Prostate gland (tissue), 2 donors: Measurements from ENCODE around the gene FCHSD2. TPM values are rescaled to one million over a fixed set of nuclear protein-coding genes. Genes with fewer than 3 reads are reported as not detected.

Experiments
- DNase-seq: peaks from one replicate; pipeline ENCODE4 v3.0.0-alpha.2; 2019; ENCODE audit warnings: low spot score
- H3K27ac ChIP-seq, 2 donors: fragments of 200-600 bp; sonication (generic); 2 replicates each; pipeline ENCODE4 v1.5.1; 2017 to 2019
- H3K27me3 ChIP-seq: fragments of 200-600 bp; sonication (generic); replicated peaks from 2 replicates; pipeline ENCODE4 v1.5.1; 2019; ENCODE audit not compliant: insufficient read depth
- H3K36me3 ChIP-seq, 2 donors: fragments of 200-600 bp; sonication (generic); 1 replicate in 1 of 2; 2 replicates in 1 of 2; pipeline versions ENCODE4 v1.5.1 to v1.8.1; 2017 to 2019
- H3K4me1 ChIP-seq: fragments of 200-600 bp; sonication (generic); replicated peaks from 2 replicates; pipeline ENCODE4 v1.5.1; 2019
- H3K4me3 ChIP-seq, 2 donors: fragments of 200-600 bp; sonication (generic); 2 replicates each; pipeline ENCODE4 v1.5.1; 2017 to 2019
- H3K9me3 ChIP-seq: fragments of 200-600 bp; sonication (generic); 2 replicates; pipeline ENCODE4 v1.5.1; 2017
- CTCF ChIP-seq, 4 experiments: fragments of 200-600 bp in 2 of 4; fragments of 450-650 bp in 2 of 4; sonication (generic) in 2 of 4; IDR thresholded peaks; 1 replicate in 3 of 4; 2 replicates in 1 of 4; pipeline ENCODE4 v1.5.1; 2016 to 2019; ENCODE audit warnings: antibody characterized with exemption in 4 of 4, mild to moderate bottlenecking in 2 of 4, moderate library complexity in 2 of 4
- POLR2A ChIP-seq: fragments of 450-650 bp; IDR thresholded peaks from one replicate; pipeline ENCODE4 v1.6.1; 2016; ENCODE audit warnings: antibody characterized with exemption, mild to moderate bottlenecking
- POLR2AphosphoS5 ChIP-seq: sonication (generic); formaldehyde crosslinking; IDR thresholded peaks from one replicate; pipeline ENCODE4 v1.6.1; 2017; ENCODE audit warnings: antibody characterized with exemption
- WGBS: methylation state at CpG from one replicate; pipeline ENCODE4 v1.1.5; 2018; 5-methylcytosine and 5-hydroxymethylcytosine counted together
- intact Hi-C: fragments of 100-400 bp; cut with DNase I; formaldehyde crosslinking; loops from one replicate; pipeline ENCODE4 v1.14.2; 2022
- total RNA-seq, 2 donors: library from RNA; depleted of rRNA; stranded (reverse); fragments of >200 nt; gene quantifications; one replicate each; pipeline ENCODE4 v1.1.0, GENCODE V29; 2016

FCHSD2 gene
- total RNA-seq, 2 donors from 2014 or later, result 9.9 to 45.3 TPM

GRCh38 chr11:72975778-72976521, 166.2 kb downstream of the FCHSD2 start:
- no peaks in the 10 kb centered on the region for H3K36me3 ChIP-seq
- no peaks in the 10 kb centered on the region for H3K27me3 ChIP-seq
- WGBS, result 41% methylated on average over 3 of the region's 3 CpGs
- TF ChIP-seq POLR2A (no peak), POLR2AphosphoS5 (peak; percentile 28)
- H3K27ac ChIP-seq, result no peak overlapping the region
- no peaks in the 10 kb centered on the region for H3K4me1 ChIP-seq
- intact Hi-C loops, result no loop called here
- no peak for DNase-seq
- H3K9me3 ChIP-seq, result no peaks in the 10 kb centered on the region
- no peak overlapping the region for H3K4me3 ChIP-seq

- no peaks in the 10 kb centered on the region for H3K27me3 ChIP-seq
- intact Hi-C loops, result no loop called here
- H3K36me3 ChIP-seq, result no peaks in the 10 kb centered on the region
- H3K4me3 ChIP-seq, result no peak overlapping the region
- WGBS, result 86% methylated on average over 3 of the region's 3 CpGs
- H3K4me1 ChIP-seq, result no peaks in the 10 kb centered on the region
- DNase-seq, result no peak
- TF ChIP-seq POLR2AphosphoS5 (no peak), POLR2A (no peak), CTCF (IDR thresholded peaks at IDR 0.05) (no peak)
- H3K27ac ChIP-seq, result no peak overlapping the region
- no peaks in the 10 kb centered on the region for H3K9me3 ChIP-seq
Observed at GRCh38 chr11:72974487-72975205, 167.5 kb downstream of the FCHSD2 start.

GRCh38 chr11:72972496-72973128, 169.5 kb downstream of the FCHSD2 start:
- Histone ChIP-seq H3K27me3 (no peaks in the 10 kb centered on the region), H3K27ac (no peak overlapping the region), H3K36me3 (no peaks in the 10 kb centered on the region), H3K4me3 (no peak overlapping the region), H3K9me3 (no peaks in the 10 kb centered on the region), H3K4me1 (no peaks in the 10 kb centered on the region)
- intact Hi-C loops, result no loop called here
- DNase-seq, result no peak
- TF ChIP-seq POLR2A (no peak), POLR2AphosphoS5 (no peak), CTCF (IDR thresholded peaks at IDR 0.05) (no peak)
- 84% methylated on average over 6 of the region's 6 CpGs for WGBS

GRCh38 chr11:72971192-72971967, 170.7 kb downstream of the FCHSD2 start:
- TF ChIP-seq POLR2A, result no peak
- no peak for TF ChIP-seq CTCF (IDR thresholded peaks at IDR 0.05)
- TF ChIP-seq POLR2AphosphoS5, result no peak
- H3K9me3 ChIP-seq, result no peaks in the 10 kb centered on the region
- no peak for DNase-seq
- no peaks in the 10 kb centered on the region for H3K27me3 ChIP-seq
- no peak overlapping the region for H3K4me3 ChIP-seq
- intact Hi-C loops, result no loop called here
- 86% methylated on average over 6 of the region's 6 CpGs for WGBS
- H3K27ac ChIP-seq, result no peak overlapping the region
- H3K4me1 ChIP-seq, result no peaks in the 10 kb centered on the region
- H3K36me3 ChIP-seq, result no peaks in the 10 kb centered on the region

- Histone ChIP-seq H3K36me3 (no peaks in the 10 kb centered on the region), H3K4me1 (no peaks in the 10 kb centered on the region), H3K27ac (no peak overlapping the region), H3K27me3 (no peaks in the 10 kb centered on the region), H3K4me3 (no peak overlapping the region), H3K9me3 (no peaks in the 10 kb centered on the region)
- intact Hi-C loops, result no loop called here
- no peak for DNase-seq
- 89% methylated on average over 6 of the region's 6 CpGs for WGBS
- TF ChIP-seq POLR2AphosphoS5, result no peak
- no peak for TF ChIP-seq POLR2A
- TF ChIP-seq CTCF (IDR thresholded peaks at IDR 0.05), result no peak
Observed at GRCh38 chr11:72970557-72971118, 171.5 kb downstream of the FCHSD2 start.
